ENCODE measurements around the gene LTBP3.

DNA sequence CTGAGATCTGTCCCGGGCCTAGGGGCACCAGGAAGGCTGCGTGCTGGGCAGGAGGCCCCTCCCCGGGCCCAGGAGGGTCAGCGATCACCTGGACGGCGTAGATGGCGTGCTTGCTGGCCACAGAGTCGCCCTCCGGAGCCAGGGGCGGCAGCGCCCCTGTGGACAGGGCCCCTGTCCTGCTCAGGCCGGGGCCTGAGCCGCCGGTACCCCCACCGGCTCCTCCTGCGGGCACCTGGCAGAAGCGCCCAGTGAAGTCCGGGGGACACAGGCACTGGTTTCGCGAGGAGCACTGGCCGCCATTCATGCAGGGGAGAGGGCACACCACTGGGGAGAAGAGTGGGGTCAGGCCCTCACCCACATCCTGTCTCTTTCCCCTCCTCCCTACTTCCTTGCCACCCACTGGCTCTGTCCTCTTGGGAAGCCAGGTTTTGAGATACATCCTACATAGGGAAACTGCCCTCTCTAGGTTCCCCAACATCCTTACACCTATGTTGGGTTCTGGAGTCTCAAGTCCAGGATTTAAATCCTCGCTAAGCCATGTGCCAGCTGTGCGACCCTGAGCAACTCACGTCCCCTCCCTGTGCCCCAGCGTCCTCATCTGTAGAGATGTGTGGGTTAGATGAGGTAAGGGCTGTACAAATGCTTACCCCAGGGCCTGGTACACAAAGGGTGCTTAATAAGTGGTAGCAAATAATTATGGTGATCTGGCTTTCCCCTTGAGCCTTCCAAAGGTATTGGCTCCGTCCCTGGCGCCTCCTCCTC lies 3.9 kb downstream of the LTBP3 start:
- TF ChIP-seq ELF4 (IDR thresholded peaks at IDR 0.05) = no peak
- TF ChIP-seq, protein P1, sequence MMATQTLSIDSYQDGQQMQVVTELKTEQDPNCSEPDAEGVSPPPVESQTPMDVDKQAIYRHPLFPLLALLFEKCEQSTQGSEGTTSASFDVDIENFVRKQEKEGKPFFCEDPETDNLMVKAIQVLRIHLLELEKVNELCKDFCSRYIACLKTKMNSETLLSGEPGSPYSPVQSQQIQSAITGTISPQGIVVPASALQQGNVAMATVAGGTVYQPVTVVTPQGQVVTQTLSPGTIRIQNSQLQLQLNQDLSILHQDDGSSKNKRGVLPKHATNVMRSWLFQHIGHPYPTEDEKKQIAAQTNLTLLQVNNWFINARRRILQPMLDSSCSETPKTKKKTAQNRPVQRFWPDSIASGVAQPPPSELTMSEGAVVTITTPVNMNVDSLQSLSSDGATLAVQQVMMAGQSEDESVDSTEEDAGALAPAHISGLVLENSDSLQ (IDR thresholded peaks at IDR 0.05) = no peak
- no peak for TF ChIP-seq BHLHE40 (IDR thresholded peaks at IDR 0.05; ENCODE audit: borderline replicate concordance)
- no peak for TF ChIP-seq TARDBP (IDR thresholded peaks at IDR 0.05)
- TF ChIP-seq HDGF (IDR thresholded peaks at IDR 0.05; ENCODE audit: borderline replicate concordance) = no peak

All from HEK293T (cell line).